Activated naive CD4-positive, alpha-beta T cell (primary cell): Measurements from ENCODE around the gene CCDC47.

Experiments used
- DNase-seq, 4 experiments: peaks; one replicate each; lab custom pipeline; 2025; lab: John Stamatoyannopoulos, UW

Gene CCDC47

DNA sequence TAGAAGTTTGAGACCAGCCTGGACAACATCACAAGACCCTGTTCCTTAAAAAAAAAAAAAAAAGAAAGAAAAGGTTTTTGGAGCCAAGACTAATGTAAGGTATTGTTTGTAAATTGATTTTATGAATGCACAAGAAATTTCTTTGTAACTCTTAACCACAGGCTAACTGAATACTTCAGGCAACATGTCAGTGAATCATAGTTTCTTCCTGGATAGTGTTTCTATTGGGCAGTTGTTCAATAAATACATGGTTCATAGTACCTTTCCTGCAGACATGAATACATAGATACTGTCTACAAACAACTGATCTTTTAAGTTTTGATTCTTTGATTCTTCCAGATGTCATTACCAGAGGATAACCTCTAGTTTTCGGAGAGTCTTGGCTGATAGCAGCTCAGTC lies 12.2 kb upstream of the CCDC47 start:
- no peak for DNase-seq

- no peak for DNase-seq
Measured at GRCh38 chr17:63783522-63783921, 10.1 kb upstream of the CCDC47 start.

DNA sequence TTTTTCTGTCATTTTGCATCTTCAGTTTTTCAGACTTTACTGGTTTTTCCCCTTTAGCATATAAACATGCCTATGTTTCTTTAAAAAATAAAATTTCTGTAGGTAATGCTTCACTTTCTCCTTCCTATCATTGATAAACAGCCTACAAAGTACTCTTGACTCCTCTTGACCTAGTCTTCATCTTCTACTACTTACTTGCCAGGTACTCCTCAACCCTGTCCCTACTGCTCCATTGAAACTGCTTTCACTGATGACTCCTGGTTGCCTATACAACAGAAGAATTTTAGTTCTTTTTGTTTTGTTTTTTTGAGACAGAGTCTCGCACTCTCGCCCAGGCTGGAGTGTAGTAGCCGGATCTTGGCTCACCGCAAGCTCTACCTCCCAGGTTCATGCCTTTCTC lies 7.5 kb upstream of the CCDC47 start:
- DNase-seq: no peak

DNA sequence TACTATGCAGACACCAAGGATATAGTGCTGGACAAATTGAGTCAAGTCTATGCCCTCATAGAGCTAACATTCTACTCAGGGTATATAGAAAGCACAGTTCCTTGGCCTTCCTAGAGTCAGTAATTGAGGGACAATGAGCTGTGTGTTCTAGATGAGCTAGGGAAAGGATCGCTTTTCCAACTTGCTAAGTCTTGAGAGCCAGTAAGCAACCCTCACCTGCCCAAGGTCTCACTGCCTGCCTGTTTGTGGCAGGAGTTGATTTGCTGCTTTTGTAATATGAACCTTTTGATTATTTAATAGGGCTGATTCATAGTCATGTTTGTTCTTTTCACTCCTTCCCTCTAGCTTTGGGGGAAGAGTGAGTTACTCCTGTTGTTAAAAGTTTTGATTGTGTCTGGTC lies 7.1 kb upstream of the CCDC47 start:
- no peak for DNase-seq

- no peak for DNase-seq
Measured at GRCh38 chr17:63775420-63775819, 2.0 kb upstream of the CCDC47 start.

- no peak for DNase-seq
Measured at GRCh38 chr17:63774969-63775265, 1.5 kb upstream of the CCDC47 start.

- DNase-seq: peak; percentile 34 to 85 (median 82)
Measured at GRCh38 chr17:63774141-63774968, 958 bp upstream of the CCDC47 start, which contains the start of gene DDX42. Gene DDX42 (plus strand): TSS chr17:63774170. CDS start chr17:63787050, 12,880 bp downstream.

GRCh38 chr17:63772801-63773271 lies 561 bp downstream of the CCDC47 start:
- no peak for DNase-seq

DNA sequence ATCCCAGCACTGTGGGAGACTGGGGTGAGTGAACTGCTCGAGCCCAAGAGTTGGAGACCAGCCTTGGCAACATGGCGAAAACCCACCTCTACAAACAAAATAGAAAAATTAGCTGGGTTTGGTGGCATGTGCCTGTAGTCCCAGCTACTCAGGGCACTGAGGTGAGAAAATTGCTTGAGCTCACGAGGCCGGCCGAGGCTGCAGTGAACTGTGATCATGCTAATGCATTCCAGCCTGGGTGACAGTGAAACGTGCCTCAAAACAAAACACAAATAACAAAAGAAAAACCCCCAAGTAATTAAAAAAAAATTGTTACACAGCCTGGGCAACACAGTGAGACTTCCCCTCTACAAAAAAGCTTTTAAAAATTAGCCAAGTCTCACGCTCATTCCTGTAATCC lies 5.0 kb downstream of the CCDC47 start:
- DNase-seq: no peak

DNA sequence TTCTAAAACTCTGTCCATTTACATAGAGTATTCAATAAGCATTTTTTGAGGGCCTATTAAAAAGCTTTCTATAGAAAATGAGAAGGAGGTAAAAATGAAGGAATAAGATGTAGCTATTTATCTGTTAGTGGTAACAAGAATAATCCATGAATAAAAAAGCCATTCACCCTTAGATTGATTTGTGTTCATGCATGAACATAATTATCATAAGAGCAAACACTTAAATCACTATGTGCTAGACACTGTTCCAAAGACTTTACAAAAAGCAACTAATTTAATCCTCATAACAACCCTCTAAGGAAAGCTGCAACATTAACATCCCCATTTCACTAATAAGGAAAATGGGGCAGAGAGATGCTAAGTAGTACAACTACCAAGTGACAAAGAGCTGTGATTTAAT lies 6.6 kb downstream of the CCDC47 start:
- DNase-seq: no peak

DNA sequence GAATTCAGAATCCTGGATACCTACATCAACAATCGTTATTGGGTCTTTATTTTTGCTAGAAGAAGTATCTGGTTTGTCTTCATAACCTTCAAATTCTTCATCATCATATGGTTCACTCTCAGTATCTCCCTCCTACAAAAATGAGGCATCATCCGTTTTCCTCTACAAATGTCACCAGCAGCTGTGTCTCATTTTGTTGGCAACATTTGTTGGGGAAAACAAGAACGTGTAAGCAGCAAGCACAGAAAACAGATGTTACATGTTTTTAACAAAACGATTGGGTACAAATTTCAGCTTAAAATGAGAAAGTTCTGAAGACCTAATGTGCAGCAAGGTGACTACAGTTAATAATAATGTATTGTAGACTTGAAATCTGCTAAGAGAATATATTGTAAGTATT lies 8.7 kb downstream of the CCDC47 start:
- DNase-seq: no peak

- no peak for DNase-seq
Measured at GRCh38 chr17:63762161-63763078, 11.0 kb downstream of the CCDC47 start.

DNA sequence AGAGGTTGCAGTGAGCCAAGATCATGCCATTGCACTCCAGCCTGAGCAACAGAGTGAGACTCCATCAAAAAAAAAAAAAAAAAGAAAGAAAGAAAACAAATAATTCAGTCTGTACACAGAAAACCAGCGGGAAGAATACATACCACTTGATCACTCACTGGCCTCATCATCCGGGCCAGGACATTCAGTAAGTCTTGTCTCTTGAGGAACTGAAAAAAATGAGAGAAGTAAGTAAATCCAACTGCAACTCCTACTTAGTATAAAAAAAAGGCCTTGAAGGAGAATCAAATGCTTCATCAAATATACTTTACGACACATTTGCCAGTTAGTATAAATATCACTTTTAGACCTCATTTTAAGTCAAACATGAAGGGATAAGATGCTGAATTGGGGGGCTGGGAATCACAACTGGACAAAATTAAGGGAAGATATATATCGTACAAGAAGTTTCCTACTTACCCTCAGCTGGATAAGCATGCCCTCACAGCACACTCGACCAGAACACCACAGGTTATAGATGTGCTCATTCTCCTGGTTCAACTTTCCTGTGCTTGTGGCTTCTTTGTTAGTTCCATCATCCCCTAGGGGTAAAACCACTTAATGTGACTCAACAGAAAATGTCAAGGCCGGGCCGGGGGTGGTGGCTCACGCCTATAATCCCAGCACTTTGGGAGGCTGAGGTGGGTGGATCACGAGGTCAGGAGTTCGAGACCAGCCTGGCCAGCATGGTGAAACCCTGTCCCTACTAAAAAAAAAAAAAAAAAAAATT lies 12.4 kb downstream of the CCDC47 start:
- no peak for DNase-seq

GRCh38 chr17:63758428-63758827 lies 15.0 kb downstream of the CCDC47 start:
- DNase-seq: no peak

DNA sequence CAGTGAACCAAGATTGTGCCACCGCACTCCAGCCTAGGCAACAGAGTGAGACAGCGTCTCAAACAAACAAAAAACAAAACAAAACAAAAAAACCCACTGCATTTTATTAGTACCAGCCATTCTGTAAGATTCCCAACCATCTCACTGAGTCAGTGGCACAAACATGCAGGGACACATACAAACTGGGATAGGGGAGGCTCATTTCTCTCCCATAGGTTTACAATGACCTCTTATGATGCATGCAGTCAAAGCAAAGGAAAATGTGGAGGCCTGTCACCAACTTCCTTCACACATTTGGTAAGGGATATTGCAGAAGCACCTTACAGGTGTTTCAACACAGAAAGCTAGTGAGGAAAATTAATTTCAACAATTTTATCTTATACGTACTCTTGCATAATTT lies 19.4 kb downstream of the CCDC47 start:
- DNase-seq: no peak

- no peak for DNase-seq
Measured at GRCh38 chr17:63753215-63753614, 20.2 kb downstream of the CCDC47 start.

- no peak for DNase-seq
Measured at GRCh38 chr17:63752707-63753106, 20.7 kb downstream of the CCDC47 start.

DNA sequence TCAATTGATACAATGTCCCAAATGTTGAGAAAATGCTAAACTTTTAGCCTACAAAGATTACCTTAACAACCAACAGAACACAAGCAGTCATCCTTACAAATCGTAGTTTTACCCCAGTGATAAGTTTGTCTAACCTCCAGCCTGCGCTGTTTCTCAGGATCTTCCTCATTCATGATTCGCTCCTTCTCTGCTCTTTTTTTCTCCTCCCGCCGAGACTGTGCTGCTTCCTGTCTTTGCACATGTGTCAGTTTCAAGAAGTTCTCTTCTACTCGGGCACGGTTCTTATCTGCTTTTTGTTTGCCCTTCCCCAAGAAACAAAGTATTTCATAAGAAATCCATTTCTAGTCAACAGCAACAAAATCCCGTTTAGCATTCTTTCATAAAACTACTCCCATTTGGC lies 21.6 kb downstream of the CCDC47 start:
- peak in 1 of 4 experiments; percentile 12 for DNase-seq

- peak; percentile 97 to 99 (median 98) for DNase-seq
Measured at GRCh38 chr17:63741408-63742173, 31.8 kb downstream of the CCDC47 start, which contains the start of gene STRADA. Gene STRADA (minus strand): TSS chr17:63741799. CDS start chr17:63728369, 13,430 bp downstream.

DNA sequence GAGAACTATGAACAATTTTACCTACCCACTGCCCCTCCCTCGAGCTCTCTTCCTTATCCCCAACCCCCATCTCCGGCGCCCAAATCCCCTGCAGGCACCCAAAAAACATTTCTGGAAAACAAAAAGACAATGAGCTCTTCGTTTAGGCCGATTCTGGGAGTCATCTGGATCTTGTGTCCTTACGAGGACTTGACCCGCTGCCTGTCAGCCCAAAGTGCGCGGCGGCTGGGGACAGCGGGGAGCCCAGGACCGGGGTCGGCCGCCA lies 32.3 kb downstream of the CCDC47 start:
- DNase-seq: no peak

- no peak for DNase-seq
Measured at GRCh38 chr17:63740464-63741142, 32.8 kb downstream of the CCDC47 start.
